SIG-M5 treated with dmso at 0.1 percent for 504 hours (cell line): ENCODE results near the gene NFE2L2.
A peak's percentile ranks its signal among the peaks of the same experiment; 100 is the strongest.
"Not testable (repeated sequence)": the region's sequence is repeated elsewhere in the genome, so short reads cannot be mapped to it uniquely, and the experiment has no call there.

ENCODE experiments used
- DNase-seq: peaks from one replicate; lab custom pipeline; 2025; ENCODE audit not compliant: unreplicated experiment; lab: John Stamatoyannopoulos, UW

NFE2L2 gene

GRCh38 chr2:177281400-177282180 is 17.1 kb upstream of the NFE2L2 start:
- peak; percentile 94 for DNase-seq

GRCh38 chr2:177279847-177280246 is 15.3 kb upstream of the NFE2L2 start:
- no peak for DNase-seq

GRCh38 chr2:177275743-177276055 is 11.2 kb upstream of the NFE2L2 start:
- no peak for DNase-seq

GRCh38 chr2:177275040-177275742 is 10.7 kb upstream of the NFE2L2 start:
- no peak for DNase-seq

- no peak for DNase-seq
Observed at GRCh38 chr2:177273408-177273807, 8.9 kb upstream of the NFE2L2 start.

- no peak for DNase-seq
Observed at GRCh38 chr2:177272765-177273164, 8.2 kb upstream of the NFE2L2 start.

- DNase-seq = no peak
Observed at GRCh38 chr2:177271981-177272666, 7.6 kb upstream of the NFE2L2 start.

GRCh38 chr2:177270531-177270930 is 6.0 kb upstream of the NFE2L2 start:
- DNase-seq = no peak

GRCh38 chr2:177268901-177269300 is 4.4 kb upstream of the NFE2L2 start:
- DNase-seq = no peak

GRCh38 chr2:177268187-177268871 is 3.8 kb upstream of the NFE2L2 start:
- DNase-seq = no peak

- DNase-seq = not testable (repeated sequence)
Observed at GRCh38 chr2:177266955-177267354, 2.4 kb upstream of the NFE2L2 start.

- DNase-seq = peak; percentile 71
Observed at GRCh38 chr2:177265824-177266817, 1.6 kb upstream of the NFE2L2 start.

- DNase-seq = no peak
Observed at GRCh38 chr2:177264209-177264692, 276 bp downstream of the NFE2L2 start.

- DNase-seq = peak; percentile 97
Observed at GRCh38 chr2:177263451-177264208, 897 bp downstream of the NFE2L2 start.

- no peak for DNase-seq
Observed at GRCh38 chr2:177262958-177263450, 1.5 kb downstream of the NFE2L2 start.

GRCh38 chr2:177262092-177262491 is 2.4 kb downstream of the NFE2L2 start:
- peak; percentile 34 for DNase-seq

GRCh38 chr2:177261116-177262060 is 3.1 kb downstream of the NFE2L2 start:
- no peak for DNase-seq

- no peak for DNase-seq
Observed at GRCh38 chr2:177260379-177260778, 4.1 kb downstream of the NFE2L2 start.
